ENCODE results near the gene TDRD1. TPM values are rescaled to one million over a fixed set of nuclear protein-coding genes. Genes with fewer than 3 reads are reported as not detected.

TDRD1 gene
- total RNA-seq, 1 donor from 2014 or later, result not detected

- Mint-ChIP-seq H3K36me3 (peaks cover 23% of the 10 kb centered on the region), H3K27ac (no peak overlapping the region), H3K9me3 (no peaks in the 10 kb centered on the region), H3K4me1 (peaks cover 19% of the 10 kb centered on the region), H3K27me3 (ENCODE audit: low read depth) (peaks cover 7% of the 10 kb centered on the region), H3K4me3 (no peak overlapping the region)
- TF ChIP-seq CTCF (IDR thresholded peaks at IDR 0.05; ENCODE audit: unreplicated experiment), result no peak
- DNase-seq (ENCODE audit: low spot score in 2 of 2, unreplicated experiment in 2 of 2), result no peak
Measured at GRCh38 chr10:114252092-114252491, 72.9 kb downstream of the TDRD1 start.

DNA sequence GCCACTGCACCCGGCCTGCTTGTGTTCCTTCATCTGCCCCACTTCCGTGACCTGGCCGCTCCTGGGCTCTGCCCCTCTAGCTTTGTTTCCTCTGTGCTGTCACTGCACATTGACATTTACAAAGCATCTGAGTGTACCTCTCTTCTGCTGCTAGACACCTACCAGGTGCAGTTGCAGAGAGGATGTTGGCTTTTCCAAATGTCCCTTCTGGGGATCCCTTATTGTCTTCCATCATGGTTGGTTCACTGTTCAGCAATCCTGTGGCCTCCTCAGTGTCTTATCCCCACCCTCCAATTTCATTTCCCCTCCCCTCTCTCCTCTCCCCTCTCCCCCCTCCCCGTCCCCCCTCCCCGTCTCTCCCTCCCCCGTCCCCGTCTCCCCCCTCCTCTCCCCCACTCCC is 73.7 kb downstream of the TDRD1 start:
- H3K27ac Mint-ChIP-seq, result no peak overlapping the region

GRCh38 chr10:114255227-114255626 is 76.1 kb downstream of the TDRD1 start:
- no peak overlapping the region for H3K4me3 Mint-ChIP-seq

More for the DNA sequence above, 73.7 kb downstream of the TDRD1 start:
- peaks cover 27% of the 10 kb centered on the region for H3K4me1 Mint-ChIP-seq
- DNase-seq (ENCODE audit: low spot score in 2 of 2, unreplicated experiment in 2 of 2), result no peak
- TF ChIP-seq CTCF (IDR thresholded peaks at IDR 0.05; ENCODE audit: unreplicated experiment), result no peak
- H3K27me3 Mint-ChIP-seq (ENCODE audit: low read depth), result peaks cover 7% of the 10 kb centered on the region
- no peak overlapping the region for H3K4me3 Mint-ChIP-seq
- H3K36me3 Mint-ChIP-seq, result peaks cover 23% of the 10 kb centered on the region
- H3K9me3 Mint-ChIP-seq, result no peaks in the 10 kb centered on the region

DNA sequence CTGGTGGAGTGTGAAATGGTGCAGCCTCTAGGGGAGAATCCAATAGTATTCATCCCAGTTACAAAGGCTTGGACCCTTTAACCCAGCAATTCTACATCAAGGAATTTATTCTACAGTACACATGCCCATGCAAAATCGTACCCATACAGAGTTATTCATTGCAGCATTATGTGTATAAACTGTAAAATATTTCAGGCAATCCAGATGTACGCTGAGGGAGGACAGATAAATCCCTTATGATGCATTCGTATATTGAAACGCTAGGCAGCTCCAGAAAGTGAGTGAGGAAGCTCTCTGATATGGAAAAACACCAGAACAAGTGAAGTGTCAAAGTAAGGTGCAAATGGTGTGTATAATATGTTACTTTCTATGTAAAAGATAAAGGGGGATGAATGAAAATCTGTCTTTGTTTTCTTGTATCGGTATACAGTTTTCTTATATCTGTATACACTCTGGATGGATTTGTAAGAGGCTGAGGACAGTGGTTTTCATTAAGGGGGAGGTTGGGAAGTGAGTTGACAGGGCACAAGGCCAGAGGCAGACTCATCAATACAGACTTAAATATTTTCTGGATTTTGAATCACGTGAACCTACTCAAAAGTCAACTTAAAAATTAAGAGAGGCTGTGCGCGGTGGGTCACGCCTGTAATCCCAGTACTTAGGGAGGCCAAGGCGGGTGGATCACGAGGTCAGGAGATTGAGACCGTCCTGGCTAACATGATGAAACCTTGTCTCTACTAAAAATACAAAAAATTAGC is 77.0 kb downstream of the TDRD1 start:
- Mint-ChIP-seq H3K27ac (no peak overlapping the region), H3K27me3 (ENCODE audit: low read depth) (peaks cover 6% of the 10 kb centered on the region), H3K36me3 (peaks cover 18% of the 10 kb centered on the region), H3K9me3 (no peaks in the 10 kb centered on the region), H3K4me3 (no peak overlapping the region), H3K4me1 (peaks cover 28% of the 10 kb centered on the region)
- DNase-seq (ENCODE audit: low spot score in 2 of 2, unreplicated experiment in 2 of 2), result no peak
- no peak for TF ChIP-seq CTCF (IDR thresholded peaks at IDR 0.05; ENCODE audit: unreplicated experiment)

More at GRCh38 chr10:114255227-114255626, 76.1 kb downstream of the TDRD1 start:
- TF ChIP-seq CTCF (IDR thresholded peaks at IDR 0.05; ENCODE audit: unreplicated experiment), result no peak
- Mint-ChIP-seq H3K4me1 (peaks cover 32% of the 10 kb centered on the region), H3K9me3 (no peaks in the 10 kb centered on the region), H3K27me3 (ENCODE audit: low read depth) (peaks cover 6% of the 10 kb centered on the region), H3K27ac (no peak overlapping the region), H3K36me3 (peaks cover 18% of the 10 kb centered on the region)
- DNase-seq (ENCODE audit: low spot score in 2 of 2, unreplicated experiment in 2 of 2), result no peak

DNA sequence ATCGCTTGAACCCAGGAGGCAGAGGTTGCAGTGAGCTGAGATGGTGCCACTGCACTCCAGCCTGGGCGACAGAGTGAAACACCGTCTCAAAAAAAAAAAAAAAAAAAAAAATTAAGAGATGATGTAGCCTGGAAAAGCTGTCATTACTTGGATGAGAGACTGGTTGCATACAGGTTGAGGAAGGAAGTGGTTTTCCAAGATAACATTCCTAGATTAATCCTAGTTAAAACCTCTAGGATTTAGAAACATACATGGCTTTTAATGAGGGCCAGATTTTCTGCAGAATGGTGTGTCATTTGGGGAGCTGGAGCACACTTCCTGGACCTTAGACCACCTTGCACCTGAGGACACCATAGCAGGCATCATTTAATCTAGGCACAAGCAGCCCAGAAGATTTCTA is 77.7 kb downstream of the TDRD1 start:
- peaks cover 3% of the 10 kb centered on the region for H3K27me3 Mint-ChIP-seq (ENCODE audit: low read depth)
- H3K4me1 Mint-ChIP-seq, result peaks cover 28% of the 10 kb centered on the region
- H3K27ac Mint-ChIP-seq, result peak overlapping the region; percentile 64
- H3K36me3 Mint-ChIP-seq, result peaks cover 18% of the 10 kb centered on the region
- TF ChIP-seq CTCF (IDR thresholded peaks at IDR 0.05; ENCODE audit: unreplicated experiment), result no peak
- no peak for DNase-seq (ENCODE audit: low spot score in 2 of 2, unreplicated experiment in 2 of 2)
- no peaks in the 10 kb centered on the region for H3K9me3 Mint-ChIP-seq
- H3K4me3 Mint-ChIP-seq, result no peak overlapping the region
